ENCODE measurements around the gene TGIF1. TPM values are rescaled to one million over a fixed set of nuclear protein-coding genes. Genes with fewer than 3 reads are reported as not detected.

TGIF1 gene
- total RNA-seq, 1 experiment from 2014 or later: 242 TPM

GRCh38 chr18:3400567-3401296 lies 49.2 kb upstream of the TGIF1 start:
- Histone ChIP-seq H3K4me3 (replicated peaks in 1 of 2; ENCODE audit: low read depth in 1 of 2, low read length in 2 of 2) (no peak overlapping the region), H3K27me3 (ENCODE audit: insufficient read depth, low read length) (no peaks in the 10 kb centered on the region), H3K9me3 (ENCODE audit: control insufficient read depth in 1 of 2, insufficient read depth in 1 of 2, low read depth in 1 of 2, low read length in 2 of 2) (no peaks in the 10 kb centered on the region), H3K4me2 (ENCODE audit: low read length) (no peak overlapping the region), H3K9me2 (ENCODE audit: insufficient read depth) (no peaks in the 10 kb centered on the region), H3K36me3 (ENCODE audit: control insufficient read depth in 1 of 2, insufficient read depth in 2 of 2, low read length in 2 of 2) (no peaks in the 10 kb centered on the region), H3K27ac (ENCODE audit: low read depth, low read length) (no peak overlapping the region), H3K9ac (ENCODE audit: low read length) (no peak overlapping the region), H3K4me1 (ENCODE audit: control insufficient read depth in 1 of 2, insufficient read depth in 2 of 2, low read length in 2 of 2) (peaks cover 4 to 18% of the 10 kb centered on the region in 2 experiments; a peak in 2 of 4 replicates), H4K20me1 (ENCODE audit: insufficient read depth) (no peaks in the 10 kb centered on the region), H2AFZ (ENCODE audit: low read depth, low read length, poor library complexity, severe bottlenecking) (no peak overlapping the region), H3K79me2 (ENCODE audit: insufficient read depth, low read length) (no peaks in the 10 kb centered on the region)
- ChIA-PET RAD21 (ENCODE audit: low non-redundant PET in 1 of 2, low total read pairs in 2 of 2, uncharacterized antibody in 2 of 2, unreplicated experiment in 2 of 2) (no interaction called here), POLR2A (no interaction called here), CTCF (no interaction called here)
- TF ChIP-seq ZFX (IDR thresholded peaks at IDR 0.05) (no peak), SRF (IDR thresholded peaks at IDR 0.05; ENCODE audit: low read depth) (no peak), ELF1 (IDR thresholded peaks at IDR 0.05; ENCODE audit: borderline replicate concordance, low read depth) (no peak), POLR2A (IDR thresholded peaks at IDR 0.05; ENCODE audit: borderline replicate concordance, extremely low read depth, insufficient read depth, insufficient read length) (no peak), ATF3 (IDR thresholded peaks at IDR 0.05) (no peak), CTCF (IDR thresholded peaks at IDR 0.05 in 2 of 3, conservative IDR thresholded peaks at IDR 0.05 in 1 of 3; ENCODE audit: borderline replicate concordance in 1 of 3, insufficient read depth in 1 of 3, low read depth in 2 of 3, low read length in 2 of 3) (no peak), EZH2 (IDR thresholded peaks at IDR 0.05) (no peak), MAX (IDR thresholded peaks at IDR 0.05) (no peak), POLR2AphosphoS5 (IDR thresholded peaks at IDR 0.05; ENCODE audit: low read depth, low read length) (no peak), CBX3 (IDR thresholded peaks at IDR 0.05; ENCODE audit: low read depth) (no peak), TCF7L2 (IDR thresholded peaks at IDR 0.05; ENCODE audit: borderline replicate concordance, extremely low read depth, insufficient read depth, insufficient read length) (no peak), RAD21 (IDR thresholded peaks at IDR 0.05; ENCODE audit: low read depth) (no peak)
- no TSS peak for BruUV-seq (replicated peaks)
- intact Hi-C loops (cut with micrococcal nuclease): no loop called here
- ATAC-seq (no peak), DNase-seq (ENCODE audit: low read depth, low spot score) (no peak)

Measured in HCT116 (cell line).